Lung (tissue), 12 donors: ENCODE data around the gene HGS. TPM values are rescaled to one million over a fixed set of nuclear protein-coding genes. Genes with fewer than 3 reads are reported as not detected.

Experiments
- ATAC-seq: fragments of 200-7000 bp; cut with Tn5 transposase; one replicate; pipeline ENCODE4 v1.9.1; 2020; ENCODE audit warnings: moderate number of reproducible peaks; ENCODE audit not compliant: insufficient read depth, low FRiP score
- DNase-seq, 3 donors: peaks; one replicate each; pipeline ENCODE4 v3.0.0-alpha.2; 2013 to 2017
- H3K27ac ChIP-seq, 2 donors: one replicate each; pipeline ENCODE4 v1.5.1; 2013; ENCODE audit warnings: mild to moderate bottlenecking in 2 of 2, moderate library complexity in 2 of 2, control low read depth in 1 of 2, inconsistent platforms in 1 of 2, low read depth in 1 of 2, low read length in 1 of 2
- H3K27me3 ChIP-seq, 3 donors: one replicate each; pipeline ENCODE4 v1.5.1; 2013; ENCODE audit warnings: low read length in 2 of 3; ENCODE audit not compliant: control insufficient read depth in 3 of 3, insufficient read depth in 3 of 3
- H3K36me3 ChIP-seq, 4 donors: one replicate each; pipeline ENCODE4 v1.5.1; 2013; ENCODE audit warnings: low read length in 4 of 4, mild to moderate bottlenecking in 1 of 4, moderate library complexity in 1 of 4; ENCODE audit not compliant: control insufficient read depth in 4 of 4, insufficient read depth in 4 of 4
- H3K4me1 ChIP-seq, 5 donors: one replicate each; pipeline ENCODE4 v1.5.1; 2013; ENCODE audit warnings: low read length in 5 of 5, mild to moderate bottlenecking in 2 of 5, moderate library complexity in 1 of 5; ENCODE audit not compliant: control insufficient read depth in 5 of 5, insufficient read depth in 5 of 5
- H3K4me3 ChIP-seq: one replicate; pipeline ENCODE4 v1.5.1; 2013; ENCODE audit warnings: mild to moderate bottlenecking, control low read depth, moderate library complexity
- H3K9ac ChIP-seq, 2 donors: one replicate each; pipeline ENCODE4 v1.5.1; 2013; ENCODE audit warnings: low read length in 2 of 2, control low read depth in 1 of 2; ENCODE audit not compliant: insufficient read depth in 1 of 2
- H3K9me3 ChIP-seq, 4 donors: one replicate each; pipeline ENCODE4 v1.5.1; 2013; ENCODE audit warnings: low read length in 3 of 4, mild to moderate bottlenecking in 1 of 4, moderate library complexity in 1 of 4; ENCODE audit not compliant: control insufficient read depth in 4 of 4, insufficient read depth in 3 of 4
- CTCF ChIP-seq: IDR thresholded peaks from 2 replicates; pipeline ENCODE4 v1.5.1; 2012; ENCODE audit warnings: mild to moderate bottlenecking; ENCODE audit errors: control extremely low read depth, extremely low read depth
- WGBS, 2 donors: extraction: QIAGEN DNeasy Blood & Tissue Kit; methylation state at CpG; one replicate each; pipeline ENCODE4 v1.1.7; 2013; 5-methylcytosine and 5-hydroxymethylcytosine counted together
- polyA plus RNA-seq, 2 donors: library from polyadenylated mRNA; stranded (reverse); fragments of 200-250 nt; gene quantifications; one replicate each; pipeline ENCODE4 v1.2.1, GENCODE V29; 2013
- total RNA-seq, 2 donors: library from RNA; depleted of rRNA in 1 of 2; stranded (reverse); fragments of >200 nt in 1 of 2; gene quantifications; one replicate each; pipeline ENCODE4 v1.2.1, GENCODE V29; 2014 to 2021
- donor health status: control.
- donor health status: control.
- donor health status: Bipolar disorder and iron deficiency.
- donor health status: healthy.
- donor health status: DM: yes; HTN: yes; CAD: no.

Gene HGS
- total and polyA plus RNA-seq, 4 donors: 51.5 to 128 (median 108) TPM

- peaks cover 0 to 9% (median 0%) of the 10 kb centered on the region in 5 donors for H3K4me1 ChIP-seq
- TF ChIP-seq CTCF: no peak
- H3K9me3 ChIP-seq: peaks cover 0 to 10% (median 0%) of the 10 kb centered on the region in 4 donors
- DNase-seq (peak in 1 of 3 donors; percentile 12), ATAC-seq (no peak)
- no peak overlapping the region for H3K27ac ChIP-seq
- no peak overlapping the region for H3K4me3 ChIP-seq
- 78 to 89% methylated on average over 10 of the region's 10 CpGs for WGBS, 2 donors
- no peak overlapping the region for H3K9ac ChIP-seq
- H3K27me3 ChIP-seq: peaks cover 6 to 25% (median 18%) of the 10 kb centered on the region in 3 donors
- peaks cover 0 to 6% (median 0%) of the 10 kb centered on the region in 4 donors for H3K36me3 ChIP-seq
Observed at GRCh38 chr17:81651692-81652091, 32.1 kb upstream of the HGS start.

- no peak for TF ChIP-seq CTCF
- H3K27me3 ChIP-seq: peaks cover 2 to 14% (median 10%) of the 10 kb centered on the region in 3 donors
- peaks cover 0 to 6% (median 0%) of the 10 kb centered on the region in 4 donors for H3K36me3 ChIP-seq
- DNase-seq (peak; percentile 8 to 43 (median 32)), ATAC-seq (no peak)
- peaks cover 0 to 9% (median 0%) of the 10 kb centered on the region in 5 donors for H3K4me1 ChIP-seq
- no peak overlapping the region for H3K4me3 ChIP-seq
- peak overlapping the region in 1 of 2 donors; percentile 25 for H3K9ac ChIP-seq
- H3K9me3 ChIP-seq: peaks cover 0 to 10% (median 0%) of the 10 kb centered on the region in 4 donors
- 13 to 29% methylated on average over 26 to 27 of the region's 27 CpGs for WGBS, 2 donors
- no peak overlapping the region for H3K27ac ChIP-seq
Observed at GRCh38 chr17:81652906-81653771, 30.7 kb upstream of the HGS start.

GRCh38 chr17:81655378-81656117, 28.3 kb upstream of the HGS start:
- WGBS, 2 donors: 87 to 90% methylated on average over 18 of the region's 18 CpGs
- ATAC-seq: no peak

More at GRCh38 chr17:81655378-81656117, 28.3 kb upstream of the HGS start:
- Histone ChIP-seq H3K9me3 (no peaks in the 10 kb centered on the region), H3K4me1 (peaks cover 0 to 9% (median 0%) of the 10 kb centered on the region in 5 donors), H3K4me3 (no peak overlapping the region), H3K27ac (no peak overlapping the region), H3K9ac (no peak overlapping the region), H3K27me3 (peaks cover 0 to 2% (median 0%) of the 10 kb centered on the region in 3 donors), H3K36me3 (no peaks in the 10 kb centered on the region)
- TF ChIP-seq CTCF: no peak
- DNase-seq: no peak
